Measurements from ENCODE around the gene IFIT3. TPM values are rescaled to one million over a fixed set of nuclear protein-coding genes. Genes with fewer than 3 reads are reported as not detected.
A peak's percentile ranks its signal among the peaks of the same experiment; 100 is the strongest.

Gene IFIT3
- total RNA-seq, 3 donors from 2014 or later (not counting 1 experiment from before 2014, with no cell fraction given), result 12.0 to 31.7 (median 12.2) TPM

DNA sequence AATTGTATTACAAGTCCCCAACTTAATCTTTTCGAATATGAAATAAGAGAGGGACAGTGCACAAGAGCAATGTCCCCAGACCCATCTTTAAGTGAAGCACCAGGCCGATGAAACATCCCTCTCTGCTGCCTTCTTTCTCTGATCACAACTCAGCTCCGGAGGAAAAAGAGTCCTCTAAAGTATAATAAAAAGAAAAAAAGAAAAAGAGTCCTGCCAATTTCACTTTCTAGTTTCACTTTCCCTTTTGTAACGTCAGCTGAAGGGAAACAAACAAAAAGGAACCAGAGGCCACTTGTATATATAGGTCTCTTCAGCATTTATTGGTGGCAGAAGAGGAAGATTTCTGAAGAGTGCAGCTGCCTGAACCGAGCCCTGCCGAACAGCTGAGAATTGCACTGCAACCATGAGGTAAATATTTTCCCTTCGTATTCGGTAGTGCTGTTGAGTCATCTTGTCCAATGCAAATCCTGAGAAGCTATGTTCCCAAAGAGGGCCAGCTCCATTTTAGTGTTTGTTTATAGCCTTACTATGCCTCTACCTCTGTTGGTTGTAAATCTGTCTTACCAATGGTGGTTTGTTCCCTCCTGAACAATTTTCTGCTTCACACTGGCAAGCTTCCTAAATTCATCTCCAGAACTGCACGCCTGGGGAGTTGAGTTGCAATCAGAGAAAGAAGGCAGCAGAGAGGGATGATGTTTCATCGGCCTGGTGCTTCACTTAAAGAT lies 25.9 kb upstream of the IFIT3 start, which contains the start of gene IFIT2:
Gene IFIT2, plus strand, starts transcription at position 326 of the 725 bp plus-strand sequence. Its CDS starts 78 bp downstream, at position 404.
- Histone ChIP-seq H3K4me3 (ENCODE audit: low read length) (peak within 1 kb of the TSS; percentile 75), H3K27me3 (ENCODE audit: control insufficient read depth, insufficient read depth, low read length) (no peaks in the 10 kb centered on the region), H3K4me1 (ENCODE audit: control insufficient read depth, insufficient read depth, low read length) (peaks cover 34% of the 10 kb centered on the region), H3K9me3 (ENCODE audit: control insufficient read depth, insufficient read depth, low read length) (no peaks in the 10 kb centered on the region), H3K36me3 (ENCODE audit: control insufficient read depth, insufficient read depth, low read length) (peaks cover 11% of the 10 kb centered on the region), H3K27ac (ENCODE audit: low read length) (peak within 1 kb of the TSS; percentile 89)
- 3% methylated on average over 8 of the region's 10 CpGs for WGBS (ENCODE audit: insufficient coverage)
- H3K4me3 Mint-ChIP-seq, result peak within 1 kb of the TSS; percentile 95
- H3K9me3 Mint-ChIP-seq, result peaks cover 0 to 4% of the 10 kb centered on the region in 2 donors
- peak within 1 kb of the TSS; percentile 95 to 98 for H3K27ac Mint-ChIP-seq
- H3K27me3 Mint-ChIP-seq (ENCODE audit: low read depth in 2 of 2), result no peaks in the 10 kb centered on the region
- intact Hi-C loops (cut with micrococcal nuclease), result loop anchor here (2.0 kb wide), 2 partner anchors 67 to 113 kb away; partner anchors contain the start of gene IFIT5
- DNase-seq, result peak in 1 of 2 donors; percentile 79
- H3K4me1 Mint-ChIP-seq, result peaks cover 51 to 59% of the 10 kb centered on the region in 2 donors
- ATAC-seq, result peak; percentile 70 to 75 (median 75)
- TF ChIP-seq, protein P1, sequence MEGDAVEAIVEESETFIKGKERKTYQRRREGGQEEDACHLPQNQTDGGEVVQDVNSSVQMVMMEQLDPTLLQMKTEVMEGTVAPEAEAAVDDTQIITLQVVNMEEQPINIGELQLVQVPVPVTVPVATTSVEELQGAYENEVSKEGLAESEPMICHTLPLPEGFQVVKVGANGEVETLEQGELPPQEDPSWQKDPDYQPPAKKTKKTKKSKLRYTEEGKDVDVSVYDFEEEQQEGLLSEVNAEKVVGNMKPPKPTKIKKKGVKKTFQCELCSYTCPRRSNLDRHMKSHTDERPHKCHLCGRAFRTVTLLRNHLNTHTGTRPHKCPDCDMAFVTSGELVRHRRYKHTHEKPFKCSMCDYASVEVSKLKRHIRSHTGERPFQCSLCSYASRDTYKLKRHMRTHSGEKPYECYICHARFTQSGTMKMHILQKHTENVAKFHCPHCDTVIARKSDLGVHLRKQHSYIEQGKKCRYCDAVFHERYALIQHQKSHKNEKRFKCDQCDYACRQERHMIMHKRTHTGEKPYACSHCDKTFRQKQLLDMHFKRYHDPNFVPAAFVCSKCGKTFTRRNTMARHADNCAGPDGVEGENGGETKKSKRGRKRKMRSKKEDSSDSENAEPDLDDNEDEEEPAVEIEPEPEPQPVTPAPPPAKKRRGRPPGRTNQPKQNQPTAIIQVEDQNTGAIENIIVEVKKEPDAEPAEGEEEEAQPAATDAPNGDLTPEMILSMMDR (IDR thresholded peaks at IDR 0.05), result no peak
- peaks cover 31% of the 10 kb centered on the region for H3K36me3 Mint-ChIP-seq

DNA sequence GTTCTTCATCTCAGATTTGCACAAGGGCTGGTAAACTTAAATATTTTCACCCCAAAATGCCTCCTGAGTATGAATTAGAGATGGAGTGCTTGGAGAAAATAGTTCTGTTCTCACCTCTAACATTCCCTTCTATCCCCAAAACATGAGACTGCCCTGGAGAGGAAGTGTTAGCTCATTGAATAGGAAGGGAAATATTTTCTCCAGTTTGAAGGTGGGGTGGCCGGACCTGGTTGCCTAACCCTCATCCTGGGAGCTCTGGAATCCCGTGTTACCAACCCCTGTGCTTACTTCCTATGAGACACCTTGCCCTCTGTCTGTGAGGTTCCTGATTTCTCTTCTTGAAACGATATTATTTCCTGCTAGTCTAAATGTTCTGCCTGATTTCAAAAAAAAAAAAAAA lies 25.2 kb upstream of the IFIT3 start:
- H3K4me1 ChIP-seq (ENCODE audit: control insufficient read depth, insufficient read depth, low read length), result peaks cover 28% of the 10 kb centered on the region
- peaks cover 0 to 4% of the 10 kb centered on the region in 2 donors for H3K9me3 Mint-ChIP-seq
- ATAC-seq (no peak), DNase-seq (peak in 1 of 2 donors; percentile 27)
- no peaks in the 10 kb centered on the region for H3K27me3 ChIP-seq (ENCODE audit: control insufficient read depth, insufficient read depth, low read length)
- H3K27me3 Mint-ChIP-seq (ENCODE audit: low read depth in 2 of 2), result no peaks in the 10 kb centered on the region
- peak overlapping the region; percentile 95 for H3K4me3 Mint-ChIP-seq
- peaks cover 17% of the 10 kb centered on the region for H3K36me3 ChIP-seq (ENCODE audit: control insufficient read depth, insufficient read depth, low read length)
- intact Hi-C loops (cut with micrococcal nuclease), result no loop called here
- H3K4me1 Mint-ChIP-seq, result peaks cover 54 to 56% of the 10 kb centered on the region in 2 donors
- H3K36me3 Mint-ChIP-seq, result peaks cover 36% of the 10 kb centered on the region
- WGBS (ENCODE audit: insufficient coverage), result 9% methylated on average over 3 of the region's 3 CpGs
- peak overlapping the region; percentile 75 for H3K4me3 ChIP-seq (ENCODE audit: low read length)
- TF ChIP-seq, protein P1 (IDR thresholded peaks at IDR 0.05), result no peak
- peak overlapping the region; percentile 95 to 98 for H3K27ac Mint-ChIP-seq
- peak overlapping the region; percentile 89 for H3K27ac ChIP-seq (ENCODE audit: low read length)
- H3K9me3 ChIP-seq (ENCODE audit: control insufficient read depth, insufficient read depth, low read length), result no peaks in the 10 kb centered on the region

DNA sequence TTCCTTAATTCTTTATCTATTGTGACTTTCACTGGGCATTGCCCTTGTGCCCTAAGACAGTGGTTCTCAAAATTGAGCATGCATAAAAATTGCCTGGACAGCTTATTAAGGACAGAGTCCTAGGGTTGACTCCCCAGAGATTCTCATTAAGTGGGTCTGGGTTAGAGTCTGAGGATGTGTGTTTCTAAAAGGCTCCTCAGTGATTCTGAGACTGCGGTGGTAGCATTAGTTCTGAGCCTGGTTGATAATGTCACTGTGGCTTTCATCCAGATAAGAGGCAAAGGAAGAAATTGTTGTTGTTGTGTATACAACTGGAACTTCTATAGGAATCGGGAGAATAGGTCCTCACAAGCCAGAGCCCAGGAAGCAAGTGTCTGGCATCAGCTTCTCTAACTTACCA lies 24.6 kb upstream of the IFIT3 start:
- H3K36me3 Mint-ChIP-seq, result peaks cover 41% of the 10 kb centered on the region

More for the DNA sequence above, 24.6 kb upstream of the IFIT3 start:
- DNase-seq (no peak), ATAC-seq (no peak)
- Histone ChIP-seq H3K36me3 (ENCODE audit: control insufficient read depth, insufficient read depth, low read length) (peaks cover 17% of the 10 kb centered on the region), H3K4me1 (ENCODE audit: control insufficient read depth, insufficient read depth, low read length) (peaks cover 23% of the 10 kb centered on the region), H3K4me3 (ENCODE audit: low read length) (no peak overlapping the region), H3K9me3 (ENCODE audit: control insufficient read depth, insufficient read depth, low read length) (no peaks in the 10 kb centered on the region), H3K27ac (ENCODE audit: low read length) (no peak overlapping the region), H3K27me3 (ENCODE audit: control insufficient read depth, insufficient read depth, low read length) (no peaks in the 10 kb centered on the region)
- intact Hi-C loops (cut with micrococcal nuclease), result no loop called here
- peak overlapping the region; percentile 95 to 98 for H3K27ac Mint-ChIP-seq
- peaks cover 48 to 51% of the 10 kb centered on the region in 2 donors for H3K4me1 Mint-ChIP-seq
- no peaks in the 10 kb centered on the region for H3K27me3 Mint-ChIP-seq (ENCODE audit: low read depth in 2 of 2)
- H3K9me3 Mint-ChIP-seq, result peaks cover 0 to 4% of the 10 kb centered on the region in 2 donors
- WGBS (ENCODE audit: insufficient coverage), result 75% methylated on average over 2 of the region's 2 CpGs
- H3K4me3 Mint-ChIP-seq, result peak overlapping the region; percentile 95
- TF ChIP-seq, protein P1 (IDR thresholded peaks at IDR 0.05), result no peak
